ELF-1 (cell line): ENCODE results near the gene TTC4.
"Not testable (repeated sequence)": the region's sequence is repeated elsewhere in the genome, so short reads cannot be mapped to it uniquely, and the experiment has no call there.

Source experiments
- DNase-seq: peaks from one replicate; pipeline ENCODE4 v3.0.0-alpha.2; 2016; ENCODE audit warnings: low read depth, low spot score

TTC4 gene

DNA sequence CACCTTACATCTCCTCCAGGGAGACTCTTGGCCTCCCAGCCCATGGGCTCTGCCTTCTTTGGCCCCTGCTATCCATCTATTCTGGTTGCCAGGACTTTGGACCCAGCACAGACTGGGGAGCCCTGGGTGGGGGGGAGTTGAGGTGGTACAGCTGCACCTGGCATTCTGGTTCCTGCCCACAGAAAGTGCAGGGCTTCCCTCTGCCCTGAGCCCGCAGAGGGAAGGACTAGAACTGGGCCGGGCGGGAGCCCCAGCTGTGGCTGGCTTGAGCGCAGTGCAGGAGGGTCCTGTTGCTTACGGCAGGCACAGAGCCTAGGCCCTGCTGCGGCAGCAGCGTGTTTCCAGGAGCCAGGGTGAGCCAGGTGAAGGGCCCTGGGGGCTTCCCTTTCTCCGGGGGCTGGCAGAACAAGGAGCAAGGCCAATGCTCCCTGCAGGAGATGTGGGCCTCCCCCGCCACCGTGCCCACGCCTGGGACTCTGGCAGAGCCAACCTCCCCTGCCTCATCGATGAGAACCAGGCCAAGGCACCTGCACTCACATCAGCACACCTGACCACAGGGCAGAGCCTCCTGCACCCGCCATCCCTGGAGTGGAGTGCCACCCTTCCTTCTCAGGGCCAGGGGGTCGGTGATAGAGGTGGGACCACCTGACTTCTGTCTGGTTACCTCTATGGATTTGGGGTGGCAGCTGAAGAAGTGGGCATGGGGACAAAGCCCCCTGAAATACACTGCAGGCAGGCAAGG is 32.6 kb downstream of the TTC4 start:
- no peak for DNase-seq

- no peak for DNase-seq
Observed at GRCh38 chr1:54750596-54750995, 34.9 kb downstream of the TTC4 start.

DNA sequence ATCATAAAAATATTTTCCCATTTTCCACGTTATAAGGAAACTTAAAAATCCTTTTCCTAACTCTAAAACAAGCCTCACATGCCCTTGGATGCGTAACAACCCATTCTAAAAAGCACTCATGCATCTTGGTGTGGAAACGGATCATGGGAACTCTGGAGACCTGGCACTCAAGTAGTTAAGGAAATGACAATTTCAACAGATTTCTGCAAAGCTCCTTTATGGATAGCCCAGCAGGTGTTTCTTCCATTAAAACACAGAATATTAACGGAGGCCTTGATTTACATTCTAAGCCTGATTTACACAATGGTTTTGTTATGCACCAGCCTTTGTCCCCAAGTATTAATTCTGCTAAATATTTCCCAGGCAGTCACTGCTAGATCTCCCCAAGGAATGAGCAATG is 35.8 kb downstream of the TTC4 start:
- DNase-seq, result no peak

GRCh38 chr1:54754045-54754444 is 38.4 kb downstream of the TTC4 start:
- DNase-seq, result no peak

DNA sequence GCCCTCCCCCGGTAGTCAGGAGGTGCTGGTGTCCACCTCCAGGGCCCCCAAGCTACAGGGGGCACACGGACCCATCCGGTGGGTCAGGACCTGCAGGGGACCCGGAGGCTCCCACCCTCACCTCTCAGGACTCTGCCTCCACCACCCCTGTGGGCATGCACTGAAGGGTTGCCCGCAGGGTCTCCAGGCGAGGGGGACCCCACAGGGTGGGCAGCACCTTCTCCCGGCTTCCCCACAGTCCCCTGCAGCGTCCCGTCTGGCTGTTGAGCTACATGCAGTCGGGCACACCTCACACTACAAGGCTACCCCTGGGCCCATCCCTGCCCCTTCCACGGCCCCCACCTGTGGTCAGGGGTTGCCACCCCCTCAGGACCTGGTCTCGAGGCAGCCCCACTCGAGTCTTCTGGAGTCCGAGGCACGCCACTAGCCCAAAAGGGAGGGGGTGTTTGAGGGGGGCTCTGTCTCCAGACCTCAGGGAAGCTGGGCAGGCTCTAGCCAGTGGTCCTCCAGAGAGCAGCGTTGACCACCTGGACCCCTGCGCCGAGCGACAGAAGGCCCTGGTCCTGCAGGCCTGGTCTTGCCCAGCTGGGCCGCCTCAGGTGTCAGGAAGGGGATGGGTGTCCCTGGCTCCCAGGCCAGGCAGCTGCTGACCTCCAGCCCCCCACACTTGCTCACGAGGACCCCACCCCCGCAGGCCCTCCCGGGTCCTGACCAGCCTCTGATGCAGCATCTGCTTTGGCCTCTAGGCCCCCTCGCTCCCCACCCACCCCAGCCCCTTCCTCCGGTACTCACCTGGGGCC is 39.0 kb downstream of the TTC4 start:
- no peak for DNase-seq

- DNase-seq, result no peak
Observed at GRCh38 chr1:54757833-54758232, 42.2 kb downstream of the TTC4 start.

- no peak for DNase-seq
Observed at GRCh38 chr1:54758678-54759348, 43.2 kb downstream of the TTC4 start.

DNA sequence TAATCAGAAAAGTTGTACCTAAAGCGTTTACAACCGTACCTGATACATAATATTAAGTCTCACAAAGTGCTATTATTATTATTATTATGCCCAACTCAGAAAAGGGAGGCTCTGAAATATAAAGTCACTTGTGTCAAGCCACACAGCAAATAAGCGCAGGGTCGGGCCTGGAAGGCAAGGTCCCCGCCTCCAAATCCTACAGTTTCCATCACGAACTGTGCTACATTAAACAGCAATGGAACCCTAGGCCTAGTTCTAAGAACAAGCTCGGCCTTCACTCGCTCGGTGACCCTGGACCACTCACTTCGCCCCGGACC is 48.1 kb downstream of the TTC4 start:
- DNase-seq, result no peak

DNA sequence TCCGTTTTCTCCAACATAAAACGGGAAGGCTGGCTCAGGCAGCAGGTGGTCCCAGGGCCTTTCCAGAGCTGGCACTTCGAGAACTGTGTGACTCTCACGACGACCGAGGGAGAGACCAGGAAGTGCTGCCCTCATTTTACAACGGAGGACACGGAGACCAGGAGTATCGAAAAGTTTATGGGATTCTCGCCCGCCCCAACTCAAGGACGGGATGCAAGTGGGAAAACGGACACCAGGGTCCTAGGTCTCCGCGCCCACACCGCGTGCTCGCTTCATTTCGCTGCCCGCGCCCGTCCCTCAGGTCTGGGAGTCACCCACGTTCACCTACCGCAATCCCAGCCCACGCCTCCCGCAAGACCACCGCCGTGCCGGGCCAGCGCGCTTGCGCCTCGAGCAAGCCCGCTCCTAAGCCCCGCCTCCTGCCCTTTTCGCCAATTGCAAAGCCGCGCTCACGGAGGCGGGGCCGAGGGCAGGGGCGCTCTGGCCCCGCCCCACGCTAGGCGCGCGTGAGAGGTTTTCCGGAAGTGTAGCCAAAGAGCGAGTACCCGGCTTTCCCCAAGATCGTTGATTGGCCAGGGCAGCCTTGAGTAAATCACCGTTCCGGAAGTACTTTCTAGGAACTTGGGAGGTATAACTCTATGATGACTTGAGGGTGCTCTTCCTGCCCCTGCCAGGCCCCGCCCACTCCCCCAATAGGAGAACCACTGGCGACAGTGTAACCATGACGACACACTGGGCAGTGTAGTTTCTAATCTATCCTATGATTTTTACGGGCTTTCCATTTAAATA is 48.7 kb downstream of the TTC4 start, which contains the start of gene PARS2:
Gene PARS2, minus strand, starts transcription at position 391 of the 789 bp plus-strand sequence. CDS start 5,362 bp downstream, outside the sequence.
- DNase-seq, result peak; percentile 100

GRCh38 chr1:54764922-54765561 is 49.4 kb downstream of the TTC4 start:
- no peak for DNase-seq

- DNase-seq, result no peak
Observed at GRCh38 chr1:54766726-54767125, 51.1 kb downstream of the TTC4 start.

DNA sequence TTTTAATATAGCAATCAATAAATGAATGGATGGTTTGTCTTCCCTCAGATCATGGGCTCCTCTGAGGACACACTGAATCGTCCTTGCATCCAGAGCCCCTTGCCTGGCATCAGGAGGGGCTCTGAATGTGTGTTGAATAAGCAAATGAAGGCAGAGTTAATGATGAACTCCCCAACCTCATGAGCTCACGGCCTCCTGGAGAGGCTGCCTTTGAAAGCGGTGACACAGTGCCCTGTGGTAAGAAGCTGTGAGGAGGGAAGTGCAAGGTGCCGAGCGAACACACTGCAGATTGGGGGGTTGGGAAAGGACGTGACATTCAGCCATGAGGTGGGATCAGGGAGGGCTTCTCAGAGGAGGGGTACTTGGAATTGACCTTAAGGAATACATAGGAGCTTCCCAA is 51.9 kb downstream of the TTC4 start:
- DNase-seq, result no peak

DNA sequence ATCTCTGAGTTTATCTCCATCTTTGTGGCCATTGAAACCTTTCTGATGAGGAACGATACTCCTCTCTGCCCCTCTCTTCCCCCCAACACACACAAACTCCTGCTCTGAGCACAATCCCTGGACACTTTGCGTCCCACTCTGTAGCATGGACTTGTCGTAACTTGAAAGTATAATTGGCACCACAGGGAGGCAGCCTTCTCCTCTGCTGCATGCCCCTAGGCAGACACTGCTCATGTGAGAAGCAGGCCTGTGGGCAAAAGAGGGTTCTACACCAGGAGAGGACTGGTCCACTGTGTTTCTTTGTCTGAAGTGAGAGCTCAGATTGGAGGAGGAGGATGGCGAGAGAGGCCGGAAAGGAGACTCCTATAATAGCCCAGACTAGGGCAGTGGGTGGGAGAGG is 52.4 kb downstream of the TTC4 start:
- no peak for DNase-seq

DNA sequence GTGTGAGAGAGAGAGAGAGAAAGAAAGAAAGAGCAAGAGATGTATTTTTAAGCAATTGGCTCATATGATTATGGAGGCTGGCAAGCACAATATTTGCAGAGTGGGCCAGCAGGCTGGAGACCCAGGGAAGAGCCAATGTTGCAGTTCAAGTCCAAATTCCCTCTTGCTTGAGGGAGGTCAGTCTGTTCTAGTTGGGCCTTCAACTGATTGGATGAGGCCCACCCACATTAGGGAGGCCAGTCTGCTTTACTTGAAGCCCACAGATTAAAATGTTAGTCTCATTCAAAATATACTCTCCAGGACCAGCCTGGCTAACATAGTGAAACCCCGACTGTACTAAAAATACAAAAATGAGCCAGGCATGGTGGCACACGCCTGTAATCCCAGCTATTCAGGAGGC is 57.3 kb downstream of the TTC4 start:
- no peak for DNase-seq

- DNase-seq, result peak; percentile 78
Observed at GRCh38 chr1:54774820-54775498, 59.3 kb downstream of the TTC4 start.

DNA sequence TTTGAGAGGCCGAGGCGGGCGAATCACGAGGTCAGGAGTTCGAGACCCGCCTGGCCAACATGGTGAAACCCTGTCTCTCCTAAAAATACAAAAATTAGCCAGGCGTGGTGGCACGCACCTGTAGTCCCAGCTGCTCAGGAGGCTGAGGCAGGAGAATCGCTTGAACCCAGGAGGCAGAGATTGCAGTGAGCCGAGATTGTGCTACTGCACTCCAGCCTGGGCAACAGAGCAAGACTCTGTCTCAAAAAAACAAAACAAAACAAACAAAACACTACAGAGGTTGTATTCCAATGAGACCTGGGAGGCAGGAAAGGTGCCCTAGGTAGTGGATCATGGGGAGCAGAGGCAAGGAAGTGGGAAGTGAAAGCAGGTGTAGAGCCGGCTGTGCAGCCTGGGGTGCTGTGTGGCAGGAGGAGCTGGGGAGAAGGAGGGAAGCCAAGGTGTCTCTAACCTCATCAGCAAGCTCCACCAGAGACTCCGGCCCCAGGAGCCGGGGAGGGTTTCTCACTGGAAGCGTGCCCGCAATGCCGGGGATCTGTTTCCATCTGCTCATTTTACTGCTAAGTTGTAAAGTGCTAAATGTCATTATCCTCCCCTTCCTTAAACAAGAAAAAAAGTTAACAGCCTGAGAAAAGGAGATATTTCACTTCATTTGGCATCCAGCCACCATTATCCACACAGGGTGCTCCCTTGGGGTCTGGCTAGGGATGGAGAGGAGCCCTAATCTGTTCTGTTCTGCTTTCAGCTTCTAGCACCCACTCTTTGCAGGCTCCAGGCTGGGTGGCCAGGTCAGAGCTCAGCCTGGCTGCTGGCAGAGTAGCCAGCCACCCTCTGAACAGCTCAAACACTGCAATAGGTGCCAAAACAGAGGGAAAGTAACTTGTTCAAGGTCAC is 60.4 kb downstream of the TTC4 start:
- not testable (repeated sequence) for DNase-seq

GRCh38 chr1:54777011-54777410 is 61.4 kb downstream of the TTC4 start:
- no peak for DNase-seq

GRCh38 chr1:54777431-54777830 is 61.8 kb downstream of the TTC4 start:
- DNase-seq, result no peak

GRCh38 chr1:54781023-54781723 is 65.5 kb downstream of the TTC4 start:
- DNase-seq, result peak; percentile 63
